Activated T-helper 2 cell treated with anti-CD3 and anti-CD28 coated beads, Interferon-gamma antibody, Interleukin-2, Interleukin-4, amounts not matched to agents 10 μg/mL and 5 μg/mL and 100 μg/mL, durations not matched to agents 14 hours and 24 hours and 36 hours (primary cell): ENCODE measurements around the gene ABLIM3. TPM values are rescaled to one million over a fixed set of nuclear protein-coding genes. Genes with fewer than 3 reads are reported as not detected.
A peak's percentile ranks its signal among the peaks of the same experiment; 100 is the strongest.

Source experiments
- DNase-seq: peaks from one replicate; pipeline ENCODE4 v3.0.0; 2021; ENCODE audit warnings: low spot score
- H3K27ac Mint-ChIP-seq: one replicate; pipeline ENCODE4 v1.8.0; 2021; ENCODE audit warnings: mixed read lengths
- H3K27me3 Mint-ChIP-seq: one replicate; pipeline ENCODE4 v1.8.0; 2021; ENCODE audit warnings: low read depth, mixed read lengths
- H3K36me3 Mint-ChIP-seq: one replicate; pipeline ENCODE4 v1.8.0; 2021; ENCODE audit warnings: low read depth, mixed read lengths
- H3K4me1 Mint-ChIP-seq: one replicate; pipeline ENCODE4 v1.8.0; 2021; ENCODE audit warnings: low read depth, mixed read lengths
- H3K4me3 Mint-ChIP-seq: one replicate; pipeline ENCODE4 v1.8.0; 2021; ENCODE audit warnings: low read depth, mild to moderate bottlenecking, moderate library complexity, mixed read lengths
- H3K9me3 Mint-ChIP-seq: one replicate; pipeline ENCODE4 v1.8.0; 2021; ENCODE audit warnings: mixed read lengths
- intact Hi-C: fragments of 100-400 bp; cut with micrococcal nuclease; formaldehyde crosslinking; loops from one replicate; pipeline ENCODE4 v1.15.1; 2023
- total RNA-seq: library from RNA; stranded (reverse); gene quantifications from 2 replicates; pipeline ENCODE4 v1.2.3, GENCODE V29; 2022

Gene ABLIM3
- total RNA-seq: not detected in 2 replicates

- no peaks in the 10 kb centered on the region for H3K9me3 Mint-ChIP-seq
- intact Hi-C loops: loop anchor here (1.0 kb wide), 1 partner anchor 128 kb away; no protein-coding TSS in a partner anchor
- no peak within 1 kb of the TSS for H3K27ac Mint-ChIP-seq
These were observed at the start of gene ABLIM3 for GRCh38 chr5:149141224-149141956. Gene ABLIM3 (plus strand): TSS chr5:149141493. CDS start chr5:149142096, 603 bp downstream.

GRCh38 chr5:149093625-149094024, 47.7 kb upstream of the ABLIM3 start:
- intact Hi-C loops: no loop called here
- H3K36me3 Mint-ChIP-seq: no peaks in the 10 kb centered on the region
- no peak overlapping the region for H3K27ac Mint-ChIP-seq
- peaks cover 10% of the 10 kb centered on the region for H3K9me3 Mint-ChIP-seq
- no peak overlapping the region for H3K4me3 Mint-ChIP-seq
- no peaks in the 10 kb centered on the region for H3K4me1 Mint-ChIP-seq
- DNase-seq: no peak
- H3K27me3 Mint-ChIP-seq: no peaks in the 10 kb centered on the region

More at GRCh38 chr5:149141224-149141956, at the start of gene ABLIM3:
- no peaks in the 10 kb centered on the region for H3K4me1 Mint-ChIP-seq
- peaks cover 40% of the 10 kb centered on the region for H3K27me3 Mint-ChIP-seq
- DNase-seq: peak; percentile 63
- no peaks in the 10 kb centered on the region for H3K36me3 Mint-ChIP-seq
- no peak within 1 kb of the TSS for H3K4me3 Mint-ChIP-seq

GRCh38 chr5:149094996-149095395, 46.3 kb upstream of the ABLIM3 start:
- no peak overlapping the region for H3K27ac Mint-ChIP-seq
- peaks cover 1% of the 10 kb centered on the region for H3K27me3 Mint-ChIP-seq
- peaks cover 23% of the 10 kb centered on the region for H3K9me3 Mint-ChIP-seq
- H3K4me1 Mint-ChIP-seq: peaks cover 2% of the 10 kb centered on the region
- H3K4me3 Mint-ChIP-seq: no peak overlapping the region
- no peak for DNase-seq
- peaks cover 3% of the 10 kb centered on the region for H3K36me3 Mint-ChIP-seq
- intact Hi-C loops: no loop called here

- peaks cover 3% of the 10 kb centered on the region for H3K36me3 Mint-ChIP-seq
- DNase-seq: no peak
- peaks cover 34% of the 10 kb centered on the region for H3K9me3 Mint-ChIP-seq
- intact Hi-C loops: no loop called here
- peaks cover 12% of the 10 kb centered on the region for H3K27me3 Mint-ChIP-seq
- H3K27ac Mint-ChIP-seq: no peak overlapping the region
- H3K4me3 Mint-ChIP-seq: no peak overlapping the region
- peaks cover 5% of the 10 kb centered on the region for H3K4me1 Mint-ChIP-seq
These were observed 41.4 kb upstream of the ABLIM3 start for GRCh38 chr5:149099920-149100319.

GRCh38 chr5:149100331-149100730, 41.0 kb upstream of the ABLIM3 start:
- H3K27me3 Mint-ChIP-seq: peaks cover 12% of the 10 kb centered on the region
- intact Hi-C loops: no loop called here
- H3K9me3 Mint-ChIP-seq: peaks cover 34% of the 10 kb centered on the region
- peaks cover 3% of the 10 kb centered on the region for H3K36me3 Mint-ChIP-seq
- H3K4me3 Mint-ChIP-seq: no peak overlapping the region
- no peak overlapping the region for H3K27ac Mint-ChIP-seq
- peaks cover 5% of the 10 kb centered on the region for H3K4me1 Mint-ChIP-seq
- no peak for DNase-seq

GRCh38 chr5:149108651-149109280, 32.5 kb upstream of the ABLIM3 start:
- Mint-ChIP-seq H3K36me3 (no peaks in the 10 kb centered on the region), H3K9me3 (no peaks in the 10 kb centered on the region), H3K27me3 (peaks cover 1% of the 10 kb centered on the region), H3K4me3 (no peak overlapping the region), H3K27ac (no peak overlapping the region), H3K4me1 (peaks cover under 1% of the 10 kb centered on the region)
- DNase-seq: no peak
- intact Hi-C loops: no loop called here

GRCh38 chr5:149110406-149110805, 30.9 kb upstream of the ABLIM3 start:
- intact Hi-C loops: no loop called here
- Mint-ChIP-seq H3K36me3 (no peaks in the 10 kb centered on the region), H3K4me1 (peaks cover 2% of the 10 kb centered on the region), H3K9me3 (no peaks in the 10 kb centered on the region), H3K4me3 (no peak overlapping the region), H3K27me3 (peaks cover 9% of the 10 kb centered on the region), H3K27ac (no peak overlapping the region)
- DNase-seq: no peak

GRCh38 chr5:149113669-149114068, 27.6 kb upstream of the ABLIM3 start:
- H3K4me1 Mint-ChIP-seq: peaks cover 10% of the 10 kb centered on the region
- no peak overlapping the region for H3K27ac Mint-ChIP-seq
- peaks cover 22% of the 10 kb centered on the region for H3K27me3 Mint-ChIP-seq
- no peak overlapping the region for H3K4me3 Mint-ChIP-seq
- intact Hi-C loops: loop anchor here (1.0 to 2.0 kb wide), 2 partner anchors 79 to 380 kb away; no protein-coding TSS in a partner anchor
- DNase-seq: no peak
- H3K9me3 Mint-ChIP-seq: no peaks in the 10 kb centered on the region
- H3K36me3 Mint-ChIP-seq: no peaks in the 10 kb centered on the region

- Mint-ChIP-seq H3K27ac (no peak overlapping the region), H3K36me3 (no peaks in the 10 kb centered on the region), H3K9me3 (no peaks in the 10 kb centered on the region), H3K4me3 (no peak overlapping the region), H3K27me3 (peaks cover 22% of the 10 kb centered on the region), H3K4me1 (peaks cover 10% of the 10 kb centered on the region)
- no peak for DNase-seq
- intact Hi-C loops: loop anchor here (1.0 to 2.0 kb wide), 2 partner anchors 80 to 381 kb away; no protein-coding TSS in a partner anchor
These were observed 26.6 kb upstream of the ABLIM3 start for GRCh38 chr5:149114403-149115312.

- Mint-ChIP-seq H3K4me1 (peaks cover 10% of the 10 kb centered on the region), H3K27ac (no peak overlapping the region), H3K9me3 (no peaks in the 10 kb centered on the region), H3K4me3 (no peak overlapping the region), H3K27me3 (peaks cover 27% of the 10 kb centered on the region), H3K36me3 (no peaks in the 10 kb centered on the region)
- no peak for DNase-seq
- intact Hi-C loops: no loop called here
These were observed 23.3 kb upstream of the ABLIM3 start for GRCh38 chr5:149117970-149118369.

- DNase-seq: no peak
- intact Hi-C loops: no loop called here
- Mint-ChIP-seq H3K36me3 (no peaks in the 10 kb centered on the region), H3K4me3 (no peak overlapping the region), H3K27me3 (peaks cover 27% of the 10 kb centered on the region), H3K4me1 (peaks cover 10% of the 10 kb centered on the region), H3K27ac (no peak overlapping the region), H3K9me3 (no peaks in the 10 kb centered on the region)
These were observed 22.8 kb upstream of the ABLIM3 start for GRCh38 chr5:149118463-149118862.

- no peaks in the 10 kb centered on the region for H3K36me3 Mint-ChIP-seq
- no peak overlapping the region for H3K4me3 Mint-ChIP-seq
- H3K27ac Mint-ChIP-seq: no peak overlapping the region
- no peaks in the 10 kb centered on the region for H3K9me3 Mint-ChIP-seq
- intact Hi-C loops: no loop called here
- no peak for DNase-seq
- H3K4me1 Mint-ChIP-seq: peaks cover 8% of the 10 kb centered on the region
- H3K27me3 Mint-ChIP-seq: peaks cover 16% of the 10 kb centered on the region
These were observed 20.1 kb upstream of the ABLIM3 start for GRCh38 chr5:149121145-149121544.
